Measurements from ENCODE around the gene BRINP2. TPM values are rescaled to one million over a fixed set of nuclear protein-coding genes. Genes with fewer than 3 reads are reported as not detected.

The BRINP2 gene
- total RNA-seq, 1 experiment from 2014 or later, result 0.24 TPM

GRCh38 chr1:177170756-177171535, at the start of gene BRINP2 (continued):
- peak; percentile 63; the same call in 1 of the 2 replicates for TF ChIP-seq TEAD1 (CRISPR knock-in tag; IDR thresholded peaks at IDR 0.05)
- TF ChIP-seq ZNF532 (CRISPR knock-in tag; IDR thresholded peaks at IDR 0.05; ENCODE audit: borderline replicate concordance), result no peak
- no peak for TF ChIP-seq OVOL2 (CRISPR knock-in tag; IDR thresholded peaks at IDR 0.05; ENCODE audit: borderline replicate concordance)
- TF ChIP-seq FOXP4 (CRISPR knock-in tag; IDR thresholded peaks at IDR 0.05), result peak; percentile 65; the same call in 1 of the 2 replicates
- no peak for TF ChIP-seq ZNF396 (CRISPR knock-in tag; IDR thresholded peaks at IDR 0.05; ENCODE audit: borderline replicate concordance)
- no peak for TF ChIP-seq GTF2I (CRISPR knock-in tag; conservative IDR thresholded peaks at IDR 0.05)
- TF ChIP-seq NR2C2 (CRISPR knock-in tag; IDR thresholded peaks at IDR 0.05), result no peak
- no peak for TF ChIP-seq ZMAT4 (CRISPR knock-in tag; IDR thresholded peaks at IDR 0.05)
- TF ChIP-seq ETV6 (CRISPR knock-in tag; IDR thresholded peaks at IDR 0.05), result peak; percentile 62; the same call in 1 of the 2 replicates
- no peak for TF ChIP-seq NFATC4 (CRISPR knock-in tag; IDR thresholded peaks at IDR 0.05)
- TF ChIP-seq ATF6 (CRISPR knock-in tag; IDR thresholded peaks at IDR 0.05), result no peak
- peak; percentile 43; the same call in 1 of the 2 replicates for TF ChIP-seq PRDM15 (CRISPR knock-in tag; IDR thresholded peaks at IDR 0.05)
- no peak for TF ChIP-seq ZNF416 (CRISPR knock-in tag; IDR thresholded peaks at IDR 0.05)
- no peak for TF ChIP-seq NR1H2 (CRISPR knock-in tag; IDR thresholded peaks at IDR 0.05)
- TF ChIP-seq AFF4 (CRISPR knock-in tag; IDR thresholded peaks at IDR 0.05; ENCODE audit: borderline replicate concordance), result no peak
- TF ChIP-seq SP1 (CRISPR knock-in tag; conservative IDR thresholded peaks at IDR 0.05), result no peak
- no peak for TF ChIP-seq TP53 (CRISPR knock-in tag; IDR thresholded peaks at IDR 0.05)
- no peak for TF ChIP-seq CDX4 (CRISPR knock-in tag; IDR thresholded peaks at IDR 0.05; ENCODE audit: borderline replicate concordance)
- TF ChIP-seq ZBTB21 (CRISPR knock-in tag; IDR thresholded peaks at IDR 0.05; ENCODE audit: borderline replicate concordance), result no peak
- no peak for TF ChIP-seq HMGA2 (CRISPR knock-in tag; IDR thresholded peaks at IDR 0.05)
- no peak for TF ChIP-seq ZNF219 (CRISPR knock-in tag; IDR thresholded peaks at IDR 0.05; ENCODE audit: borderline replicate concordance)
- no peak for TF ChIP-seq ELF4 (CRISPR knock-in tag; IDR thresholded peaks at IDR 0.05; ENCODE audit: low read depth)
